Fibroblast of the aortic adventitia (primary cell): Measurements from ENCODE around the gene BUD31. TPM values are rescaled to one million over a fixed set of nuclear protein-coding genes. Genes with fewer than 3 reads are reported as not detected.

Source experiments
- DNase-seq: peaks from one replicate; pipeline ENCODE4 v3.0.0-alpha.2; 2010; ENCODE audit warnings: low read depth
- H3K4me3 ChIP-seq: 2 replicates; pipeline ENCODE4 v1.5.1; 2011; ENCODE audit warnings: low read depth, mild to moderate bottlenecking, control low read depth, low read length, moderate library complexity
- total RNA-seq: library from RNA; depleted of rRNA; stranded (reverse); fragments of >200 nt; gene quantifications from 2 replicates; pipeline ENCODE4 v1.2.3, GENCODE V29; 2012; ENCODE audit warnings: low replicate concordance
- TF ChIP-seq, protein P1 (sequence below): IDR thresholded peaks from 2 replicates; pipeline ENCODE4 v1.5.1; 2011; ENCODE audit warnings: mild to moderate bottlenecking, low read length, control low read depth, inconsistent platforms; ENCODE audit not compliant: insufficient read depth

Gene BUD31
- total RNA-seq, 1 donor = 137 TPM

DNA sequence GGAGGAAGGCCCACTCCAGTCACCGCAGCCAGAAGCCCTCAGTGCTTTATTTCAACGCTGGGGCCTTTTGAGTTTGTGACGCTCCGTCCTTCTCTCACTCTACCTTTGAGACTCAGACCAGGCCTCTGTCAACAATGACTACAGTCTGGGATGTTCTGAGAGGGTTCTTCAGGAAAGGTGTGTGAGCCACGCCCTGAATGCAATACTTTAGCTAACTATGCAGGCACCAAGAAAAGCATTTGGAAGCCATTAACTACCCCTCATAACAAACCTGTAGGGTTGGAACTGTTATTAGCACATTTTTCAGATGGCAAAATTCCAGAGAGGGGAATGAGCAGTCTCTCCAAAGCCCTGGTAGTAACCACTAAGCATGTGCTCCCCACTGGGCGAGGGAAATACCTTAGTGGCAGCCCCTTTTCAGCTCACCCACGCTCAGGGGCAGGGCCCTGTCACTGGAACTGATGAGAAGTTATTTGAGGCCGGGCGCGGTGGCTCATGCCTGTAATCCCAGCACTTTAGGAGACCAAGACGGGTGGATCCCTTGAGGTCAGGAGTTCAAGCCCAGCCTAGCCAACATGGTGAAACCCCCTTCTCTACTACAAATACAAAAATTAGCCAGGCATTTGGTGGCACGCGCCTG lies 39.9 kb upstream of the BUD31 start:
- no peak for DNase-seq
- TF ChIP-seq, protein P1, sequence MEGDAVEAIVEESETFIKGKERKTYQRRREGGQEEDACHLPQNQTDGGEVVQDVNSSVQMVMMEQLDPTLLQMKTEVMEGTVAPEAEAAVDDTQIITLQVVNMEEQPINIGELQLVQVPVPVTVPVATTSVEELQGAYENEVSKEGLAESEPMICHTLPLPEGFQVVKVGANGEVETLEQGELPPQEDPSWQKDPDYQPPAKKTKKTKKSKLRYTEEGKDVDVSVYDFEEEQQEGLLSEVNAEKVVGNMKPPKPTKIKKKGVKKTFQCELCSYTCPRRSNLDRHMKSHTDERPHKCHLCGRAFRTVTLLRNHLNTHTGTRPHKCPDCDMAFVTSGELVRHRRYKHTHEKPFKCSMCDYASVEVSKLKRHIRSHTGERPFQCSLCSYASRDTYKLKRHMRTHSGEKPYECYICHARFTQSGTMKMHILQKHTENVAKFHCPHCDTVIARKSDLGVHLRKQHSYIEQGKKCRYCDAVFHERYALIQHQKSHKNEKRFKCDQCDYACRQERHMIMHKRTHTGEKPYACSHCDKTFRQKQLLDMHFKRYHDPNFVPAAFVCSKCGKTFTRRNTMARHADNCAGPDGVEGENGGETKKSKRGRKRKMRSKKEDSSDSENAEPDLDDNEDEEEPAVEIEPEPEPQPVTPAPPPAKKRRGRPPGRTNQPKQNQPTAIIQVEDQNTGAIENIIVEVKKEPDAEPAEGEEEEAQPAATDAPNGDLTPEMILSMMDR = no peak

GRCh38 chr7:99369767-99370391 lies 38.9 kb upstream of the BUD31 start:
- no peak overlapping the region for H3K4me3 ChIP-seq
- DNase-seq = peak; percentile 59
- TF ChIP-seq, protein P1 = no peak

More for the DNA sequence above, 39.9 kb upstream of the BUD31 start:
- no peak overlapping the region for H3K4me3 ChIP-seq

GRCh38 chr7:99371376-99371920 lies 37.3 kb upstream of the BUD31 start:
- H3K4me3 ChIP-seq = no peak overlapping the region
- DNase-seq = no peak
- TF ChIP-seq, protein P1 = no peak

GRCh38 chr7:99372275-99373090 lies 36.3 kb upstream of the BUD31 start:
- DNase-seq = no peak
- H3K4me3 ChIP-seq = no peak overlapping the region
- TF ChIP-seq, protein P1 = no peak

- TF ChIP-seq, protein P1 = no peak
- DNase-seq = no peak
- peak overlapping the region; percentile 74 for H3K4me3 ChIP-seq
Observed at GRCh38 chr7:99373091-99374066, 35.4 kb upstream of the BUD31 start.
